Measurements from ENCODE around the gene SLC44A4. TPM values are rescaled to one million over a fixed set of nuclear protein-coding genes. Genes with fewer than 3 reads are reported as not detected.
"Not testable (repeated sequence)": the region's sequence is repeated elsewhere in the genome, so short reads cannot be mapped to it uniquely, and the experiment has no call there.

The SLC44A4 gene
- total and polyA plus RNA-seq, 12 donors: 0.03 to 0.24 (median 0.14) TPM; not detected in 9

DNA sequence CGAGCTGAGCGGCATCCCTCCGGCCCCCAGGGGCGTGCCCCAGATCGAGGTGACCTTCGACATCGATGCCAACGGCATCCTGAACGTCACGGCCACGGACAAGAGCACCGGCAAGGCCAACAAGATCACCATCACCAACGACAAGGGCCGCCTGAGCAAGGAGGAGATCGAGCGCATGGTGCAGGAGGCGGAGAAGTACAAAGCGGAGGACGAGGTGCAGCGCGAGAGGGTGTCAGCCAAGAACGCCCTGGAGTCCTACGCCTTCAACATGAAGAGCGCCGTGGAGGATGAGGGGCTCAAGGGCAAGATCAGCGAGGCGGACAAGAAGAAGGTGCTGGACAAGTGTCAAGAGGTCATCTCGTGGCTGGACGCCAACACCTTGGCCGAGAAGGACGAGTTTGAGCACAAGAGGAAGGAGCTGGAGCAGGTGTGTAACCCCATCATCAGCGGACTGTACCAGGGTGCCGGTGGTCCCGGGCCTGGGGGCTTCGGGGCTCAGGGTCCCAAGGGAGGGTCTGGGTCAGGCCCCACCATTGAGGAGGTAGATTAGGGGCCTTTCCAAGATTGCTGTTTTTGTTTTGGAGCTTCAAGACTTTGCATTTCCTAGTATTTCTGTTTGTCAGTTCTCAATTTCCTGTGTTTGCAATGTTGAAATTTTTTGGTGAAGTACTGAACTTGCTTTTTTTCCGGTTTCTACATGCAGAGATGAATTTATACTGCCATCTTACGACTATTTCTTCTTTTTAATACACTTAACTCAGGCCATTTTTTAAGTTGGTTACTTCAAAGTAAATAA lies 61.5 kb downstream of the SLC44A4 start:
- ATAC-seq; H3K27me3 ChIP-seq; DNase-seq; H3K36me3 ChIP-seq; intact Hi-C loops (cut with DNase I); H3K9me3 ChIP-seq: not testable (repeated sequence)
- 26 to 36% methylated on average over 14 of the region's 37 CpGs for whole genome bisulfite sequencing, 2 donors
- H3K27ac ChIP-seq: peak overlapping the region; percentile 72 to 99 (median 98)
- peaks cover 12 to 59% (median 43%) of the 10 kb centered on the region in 9 donors for H3K4me1 ChIP-seq
- TF ChIP-seq, protein P1, sequence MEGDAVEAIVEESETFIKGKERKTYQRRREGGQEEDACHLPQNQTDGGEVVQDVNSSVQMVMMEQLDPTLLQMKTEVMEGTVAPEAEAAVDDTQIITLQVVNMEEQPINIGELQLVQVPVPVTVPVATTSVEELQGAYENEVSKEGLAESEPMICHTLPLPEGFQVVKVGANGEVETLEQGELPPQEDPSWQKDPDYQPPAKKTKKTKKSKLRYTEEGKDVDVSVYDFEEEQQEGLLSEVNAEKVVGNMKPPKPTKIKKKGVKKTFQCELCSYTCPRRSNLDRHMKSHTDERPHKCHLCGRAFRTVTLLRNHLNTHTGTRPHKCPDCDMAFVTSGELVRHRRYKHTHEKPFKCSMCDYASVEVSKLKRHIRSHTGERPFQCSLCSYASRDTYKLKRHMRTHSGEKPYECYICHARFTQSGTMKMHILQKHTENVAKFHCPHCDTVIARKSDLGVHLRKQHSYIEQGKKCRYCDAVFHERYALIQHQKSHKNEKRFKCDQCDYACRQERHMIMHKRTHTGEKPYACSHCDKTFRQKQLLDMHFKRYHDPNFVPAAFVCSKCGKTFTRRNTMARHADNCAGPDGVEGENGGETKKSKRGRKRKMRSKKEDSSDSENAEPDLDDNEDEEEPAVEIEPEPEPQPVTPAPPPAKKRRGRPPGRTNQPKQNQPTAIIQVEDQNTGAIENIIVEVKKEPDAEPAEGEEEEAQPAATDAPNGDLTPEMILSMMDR (IDR thresholded peaks at IDR 0.05): peak in 4 of 9 donors; percentile 20 to 43 (median 33)
- peak overlapping the region; percentile 41 to 75 (median 64) for H3K4me3 ChIP-seq

DNA sequence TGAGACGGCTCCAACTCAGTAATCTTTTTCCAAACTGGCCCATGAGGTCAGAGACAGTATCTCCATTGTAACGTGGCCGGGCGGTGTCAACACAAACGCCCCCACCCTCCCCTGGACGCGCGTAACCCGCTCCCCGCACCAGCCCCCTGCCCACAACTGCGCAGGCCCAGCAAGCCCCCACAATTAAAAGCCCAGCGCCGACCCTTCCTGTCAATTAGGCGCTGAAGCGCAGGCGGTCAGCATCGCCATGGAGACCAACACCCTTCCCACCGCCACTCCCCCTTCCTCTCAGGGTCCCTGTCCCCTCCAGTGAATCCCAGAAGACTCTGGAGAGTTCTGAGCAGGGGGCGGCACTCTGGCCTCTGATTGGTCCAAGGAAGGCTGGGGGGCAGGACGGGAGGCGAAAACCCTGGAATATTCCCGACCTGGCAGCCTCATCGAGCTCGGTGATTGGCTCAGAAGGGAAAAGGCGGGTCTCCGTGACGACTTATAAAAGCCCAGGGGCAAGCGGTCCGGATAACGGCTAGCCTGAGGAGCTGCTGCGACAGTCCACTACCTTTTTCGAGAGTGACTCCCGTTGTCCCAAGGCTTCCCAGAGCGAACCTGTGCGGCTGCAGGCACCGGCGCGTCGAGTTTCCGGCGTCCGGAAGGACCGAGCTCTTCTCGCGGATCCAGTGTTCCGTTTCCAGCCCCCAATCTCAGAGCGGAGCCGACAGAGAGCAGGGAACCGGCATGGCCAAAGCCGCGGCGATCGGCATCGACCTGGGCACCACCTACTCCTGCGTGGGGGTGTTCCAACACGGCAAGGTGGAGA lies 63.6 kb downstream of the SLC44A4 start, which contains the start of the genes HSPA1A and HSPA1L:
TSS of gene HSPA1A (plus strand) at position 519 of the 814 bp plus-strand sequence. CDS start at position 733, 214 bp downstream.
TSS of gene HSPA1L (minus strand) at position 259 of the 814 bp plus-strand sequence. CDS start 3,311 bp downstream, outside the sequence.
- no peaks in the 10 kb centered on the region for H3K9me3 ChIP-seq
- WGBS, 2 donors: 1 to 2% methylated on average over 55 to 56 of the region's 56 CpGs
- ATAC-seq: peak; percentile 84 to 94 (median 90)
- H3K36me3 ChIP-seq: no peaks in the 10 kb centered on the region
- H3K27me3 ChIP-seq: no peaks in the 10 kb centered on the region
- intact Hi-C loops (cut with DNase I): no loop called here
- H3K4me1 ChIP-seq: peaks cover 7 to 43% (median 30%) of the 10 kb centered on the region in 9 donors
- DNase-seq: peak; percentile 92 to 98
- H3K27ac ChIP-seq: peak within 1 kb of the TSS; percentile 95 to 100 (median 99)
- peak within 1 kb of the TSS; percentile 52 to 71 (median 64) for H3K4me3 ChIP-seq
- TF ChIP-seq, protein P1 (IDR thresholded peaks at IDR 0.05): no peak

DNA sequence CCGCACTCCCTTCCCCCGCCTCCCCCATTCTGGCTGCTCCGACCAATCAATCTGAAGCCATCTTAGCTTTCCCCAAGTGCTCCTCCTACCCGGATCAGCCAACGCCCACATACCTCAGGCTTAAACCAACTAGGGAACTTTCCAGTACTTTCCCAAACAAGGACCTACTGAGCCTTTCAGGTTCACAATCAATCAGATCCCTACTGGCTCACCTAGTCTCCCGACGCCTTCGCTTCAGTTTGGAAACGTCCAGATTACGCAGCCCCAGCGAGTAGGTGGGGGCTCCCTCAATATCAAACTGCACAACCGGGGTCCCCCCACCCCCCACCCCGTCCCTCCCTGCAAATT lies 64.1 kb downstream of the SLC44A4 start:
- H3K36me3 ChIP-seq: no peaks in the 10 kb centered on the region
- TF ChIP-seq, protein P1 (IDR thresholded peaks at IDR 0.05): no peak
- H3K9me3 ChIP-seq: no peaks in the 10 kb centered on the region
- peak overlapping the region; percentile 52 to 71 (median 64) for H3K4me3 ChIP-seq
- H3K27me3 ChIP-seq: no peaks in the 10 kb centered on the region
- 0 to 1% methylated on average over 13 of the region's 13 CpGs for WGBS, 2 donors
- H3K27ac ChIP-seq: peak overlapping the region; percentile 95 to 100 (median 99)
- intact Hi-C loops (cut with DNase I): loop anchor here in 1 of 10 donors (5.0 kb wide), 1 partner anchor 77 kb away; the partner anchor contains the start of gene CLIC1
- peak; percentile 79 to 89 (median 88) for ATAC-seq
- peak; percentile 93 to 98 for DNase-seq
- peaks cover 7 to 38% (median 26%) of the 10 kb centered on the region in 9 donors for H3K4me1 ChIP-seq

DNA sequence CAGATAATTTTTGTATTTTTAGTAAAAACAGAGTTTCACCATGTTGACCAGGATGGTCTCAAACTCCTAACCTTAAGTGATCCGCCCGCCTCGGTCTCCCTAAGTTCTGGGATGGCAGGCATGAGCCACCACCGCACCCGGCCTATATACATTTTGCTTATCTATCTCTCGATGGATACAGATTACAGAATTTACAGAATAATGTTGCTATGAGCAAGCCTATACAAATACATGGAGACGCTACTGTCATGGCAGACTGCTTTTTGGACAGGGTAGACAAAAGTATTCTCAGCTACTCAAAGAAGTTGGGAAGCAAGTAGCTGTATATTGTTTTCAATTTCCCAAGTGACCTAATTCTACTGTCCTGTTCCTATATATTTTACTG lies 65.3 kb downstream of the SLC44A4 start:
- intact Hi-C loops (cut with DNase I): loop anchor here in 1 of 10 donors (5.0 kb wide), 1 partner anchor 76 kb away; the partner anchor contains the start of gene CLIC1
- no peak for DNase-seq

More for the DNA sequence above, 65.3 kb downstream of the SLC44A4 start:
- Histone ChIP-seq H3K27ac (peak overlapping the region; percentile 95 to 100 (median 99)), H3K27me3 (no peaks in the 10 kb centered on the region), H3K36me3 (no peaks in the 10 kb centered on the region), H3K9me3 (no peaks in the 10 kb centered on the region), H3K4me1 (peaks cover 5 to 27% (median 16%) of the 10 kb centered on the region in 9 donors), H3K4me3 (peak overlapping the region in 6 of 10 donors; percentile 58 to 71 (median 70))
- no peak for ATAC-seq
- WGBS, 2 donors: 95 to 96% methylated on average over 7 of the region's 7 CpGs
- TF ChIP-seq, protein P1 (IDR thresholded peaks at IDR 0.05): no peak

Measured in heart right ventricle (tissue), 16 donors.